NT2/D1 (cell line): ENCODE results near the gene TSHZ1.

Experiments
- SUZ12 ChIP-seq: IDR thresholded peaks from 2 replicates; pipeline ENCODE4 v1.6.1; 2011; ENCODE audit not compliant: insufficient read length, insufficient read depth; ENCODE audit errors: extremely low read depth
- ZNF274 ChIP-seq: IDR thresholded peaks from 2 replicates; pipeline ENCODE4 v1.6.1; 2011; ENCODE audit warnings: mild to moderate bottlenecking, low read depth, low read length

GRCh38 chr18:75172299-75173124, 38.1 kb upstream of the TSHZ1 start:
- TF ChIP-seq SUZ12 (no peak), ZNF274 (no peak)
